NCI-H460 (cell line): ENCODE results near the gene ZBED6. TPM values are rescaled to one million over a fixed set of nuclear protein-coding genes. Genes with fewer than 3 reads are reported as not detected.

Experiments
- DNase-seq: peaks from one replicate; pipeline ENCODE4 v3.0.0-alpha.2; 2016; ENCODE audit warnings: low read depth; ENCODE audit errors: extremely low read depth
- small RNA-seq, 2 experiments: library from RNA; depleted of rRNA; stranded (forward); fragments of <200 nt; gene quantifications; one replicate each; pipeline ENCODE3, GENCODE V24; 2014
- total RNA-seq: library from RNA; depleted of rRNA; stranded (reverse); fragments of >200 nt; shearing (Covaris generic); gene quantifications from 2 replicates; pipeline ENCODE4 v1.2.3, GENCODE V29; 2014; rRNA removed

Gene ZBED6
- total RNA-seq, 1 experiment from 2014 or later: 21.4 TPM

GRCh38 chr1:203839081-203839480, 43.7 kb downstream of the ZBED6 start:
- DNase-seq: no peak

DNA sequence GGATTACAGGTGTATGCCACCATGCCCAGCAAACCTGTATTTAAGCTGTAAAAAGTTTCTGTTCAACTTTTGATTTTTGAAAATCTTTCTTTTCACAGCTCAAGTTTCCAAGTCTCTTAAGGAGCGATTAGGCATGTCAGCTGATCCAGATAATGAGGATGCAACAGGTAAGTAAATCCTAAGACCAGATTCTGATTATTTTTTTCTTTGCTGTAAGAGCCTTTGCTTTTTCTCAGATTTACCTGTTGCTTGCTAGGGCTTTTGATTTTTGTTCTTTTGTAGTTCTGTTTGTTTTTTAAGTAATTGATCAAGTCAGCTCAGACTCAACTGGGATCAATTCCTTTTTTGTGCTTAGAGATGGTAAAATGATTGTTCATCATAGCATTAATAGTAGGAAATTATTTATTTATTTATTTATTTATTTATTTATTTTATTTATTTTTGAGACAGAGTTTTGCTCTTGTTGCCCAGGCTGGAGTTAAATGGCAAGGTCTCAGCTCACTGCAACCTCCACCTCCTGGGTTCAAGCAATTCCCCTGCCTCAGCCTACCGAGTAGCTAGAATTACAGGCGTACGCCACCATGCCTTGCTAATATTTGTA, 44.9 kb downstream of the ZBED6 start:
- no peak for DNase-seq

- no peak for DNase-seq
Observed at GRCh38 chr1:203842559-203842876, 47.1 kb downstream of the ZBED6 start.

DNA sequence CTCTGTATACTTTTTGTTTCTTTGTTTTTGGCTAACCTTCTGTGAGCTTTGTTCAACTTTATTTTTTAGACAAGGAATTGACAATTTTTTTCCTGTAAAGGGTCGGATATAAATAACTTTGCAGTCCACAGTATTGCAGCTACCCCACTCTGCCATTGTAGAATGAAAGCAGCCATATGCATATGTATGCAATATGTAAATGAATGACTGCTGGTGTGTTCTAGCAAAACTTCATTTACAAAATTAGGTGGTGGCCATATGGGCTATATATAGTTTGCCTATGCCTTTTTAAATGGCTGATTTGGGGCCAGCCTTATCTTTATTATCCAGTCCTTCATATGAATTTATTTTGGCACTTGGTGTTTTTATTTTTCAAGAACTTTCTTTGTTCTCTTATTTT, 48.0 kb downstream of the ZBED6 start:
- DNase-seq: no peak

Small RNA genes within 50 kb of the gene (small RNA-seq; reads per million reads assigned to genes)
- gene ZC3H11A: 0.27 to 2.1 reads per million in 2 experiments

Other genes starting within 250 kb of the ZBED6 start
- 6.5 and 7.1 TPM in 2 replicates for gene ATP2B4, start 168.8 kb upstream of the ZBED6 start, total RNA-seq
- not detected in 2 replicates for gene LAX1, start 30.4 kb upstream of the ZBED6 start, total RNA-seq
- gene ZC3H11A, start within 50 bp of the ZBED6 start, total RNA-seq: 155 and 162 TPM in 2 replicates
- gene SNRPE, start 66.0 kb downstream of the ZBED6 start, total RNA-seq: 230 and 245 TPM in 2 replicates